ENCODE data around the gene RPS24.

The RPS24 gene

DNA sequence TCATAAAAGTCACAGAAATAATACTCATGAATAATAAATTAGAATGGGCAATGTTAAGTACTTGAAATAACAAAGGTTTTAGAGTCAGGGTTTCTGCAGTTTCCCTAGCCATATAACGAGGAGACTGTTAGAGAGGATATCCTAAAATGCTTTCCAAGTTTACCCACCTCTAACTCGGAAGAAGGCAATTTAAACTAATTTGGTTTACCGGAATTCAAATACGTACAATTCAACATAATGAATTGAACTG, 351 bp upstream of the RPS24 start:
- no peaks in the 10 kb centered on the region for H3K27me3 ChIP-seq (ENCODE audit: control insufficient read depth, insufficient read depth, low read length)
- H3K4me3 ChIP-seq (ENCODE audit: low read length) = peak overlapping the region; percentile 62
- peaks cover 16% of the 10 kb centered on the region for H3K4me1 ChIP-seq (ENCODE audit: control insufficient read depth, insufficient read depth, low read length)
- H3K9ac ChIP-seq (ENCODE audit: low read length) = no peak overlapping the region
- H3K36me3 ChIP-seq (ENCODE audit: control insufficient read depth, insufficient read depth, low read length) = peaks cover 20% of the 10 kb centered on the region
- peak overlapping the region; percentile 76 for H3K27ac ChIP-seq (ENCODE audit: low read depth, low read length)

DNA sequence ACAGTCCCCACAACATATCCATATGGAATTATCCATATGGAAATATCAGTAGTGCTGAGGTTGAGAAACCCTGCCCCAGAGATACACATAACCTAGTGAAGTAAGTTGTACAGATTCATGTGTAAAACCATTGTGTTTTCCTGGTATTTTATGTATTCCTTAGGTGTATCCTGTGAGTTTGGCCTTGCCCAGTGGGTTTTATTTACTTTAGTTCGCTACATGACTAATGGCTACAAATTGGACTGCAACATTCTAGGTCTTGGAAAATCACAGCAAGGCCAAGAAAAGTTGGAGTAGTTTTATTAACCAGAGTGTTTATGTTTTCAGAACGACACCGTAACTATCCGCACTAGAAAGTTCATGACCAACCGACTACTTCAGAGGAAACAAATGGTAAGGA, 1.4 kb downstream of the RPS24 start:
- Histone ChIP-seq H3K9ac (ENCODE audit: low read length) (no peak overlapping the region), H3K36me3 (ENCODE audit: control insufficient read depth, insufficient read depth, low read length) (peaks cover 33% of the 10 kb centered on the region), H3K27ac (ENCODE audit: low read depth, low read length) (peak overlapping the region; percentile 38), H3K4me1 (ENCODE audit: control insufficient read depth, insufficient read depth, low read length) (peaks cover 10% of the 10 kb centered on the region), H3K4me3 (ENCODE audit: low read length) (peak overlapping the region; percentile 100), H3K27me3 (ENCODE audit: control insufficient read depth, insufficient read depth, low read length) (no peaks in the 10 kb centered on the region)

DNA sequence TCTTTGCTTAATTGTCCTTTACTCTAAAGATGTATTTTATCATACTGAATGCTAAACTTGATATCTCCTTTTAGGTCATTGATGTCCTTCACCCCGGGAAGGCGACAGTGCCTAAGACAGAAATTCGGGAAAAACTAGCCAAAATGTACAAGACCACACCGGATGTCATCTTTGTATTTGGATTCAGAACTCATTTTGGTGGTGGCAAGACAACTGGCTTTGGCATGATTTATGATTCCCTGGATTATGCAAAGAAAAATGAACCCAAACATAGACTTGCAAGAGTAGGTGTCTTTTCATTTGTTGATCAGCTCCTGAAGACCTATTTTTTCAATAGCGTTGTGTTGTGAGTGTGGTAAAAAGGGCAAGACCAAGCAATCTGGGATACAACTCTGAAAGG, 1.8 kb downstream of the RPS24 start:
- H3K4me3 ChIP-seq (ENCODE audit: low read length) = no peak overlapping the region
- peak overlapping the region; percentile 38 for H3K27ac ChIP-seq (ENCODE audit: low read depth, low read length)
- peaks cover 33% of the 10 kb centered on the region for H3K36me3 ChIP-seq (ENCODE audit: control insufficient read depth, insufficient read depth, low read length)
- peaks cover 9% of the 10 kb centered on the region for H3K4me1 ChIP-seq (ENCODE audit: control insufficient read depth, insufficient read depth, low read length)
- H3K9ac ChIP-seq (ENCODE audit: low read length) = no peak overlapping the region
- H3K27me3 ChIP-seq (ENCODE audit: control insufficient read depth, insufficient read depth, low read length) = no peaks in the 10 kb centered on the region

DNA sequence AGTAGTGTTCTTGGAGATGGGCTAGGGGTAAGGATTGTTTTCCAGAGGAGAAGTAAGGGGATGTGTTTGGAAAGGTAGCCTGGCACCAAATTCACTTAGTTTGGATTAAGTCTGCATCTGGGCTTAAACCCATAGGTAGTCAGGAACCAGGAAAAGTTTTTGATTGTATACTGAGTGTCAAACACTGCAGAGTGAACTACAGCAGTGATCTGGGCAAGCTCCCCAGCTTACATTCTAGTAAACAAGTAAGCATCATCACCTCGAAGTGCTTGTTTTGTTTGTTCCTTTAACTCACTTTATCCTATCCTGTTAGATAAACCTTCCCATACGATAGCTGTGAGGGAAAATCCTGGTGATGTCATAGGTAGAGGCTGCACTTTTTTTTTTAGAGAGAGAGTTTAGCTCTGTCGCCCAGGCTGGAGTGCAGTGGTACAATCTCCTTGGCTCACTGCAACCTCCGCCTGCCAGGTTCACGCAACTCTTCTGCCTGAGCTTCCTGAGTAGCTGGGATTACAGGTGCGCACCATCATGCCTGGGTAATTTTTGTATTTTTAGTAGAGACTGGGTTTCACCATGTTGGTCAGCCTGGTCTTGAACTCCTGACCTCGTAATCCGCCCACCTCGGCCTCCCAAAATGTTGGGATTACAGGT, 2.4 kb downstream of the RPS24 start:
- Histone ChIP-seq H3K4me1 (ENCODE audit: control insufficient read depth, insufficient read depth, low read length) (peaks cover 9% of the 10 kb centered on the region), H3K27ac (ENCODE audit: low read depth, low read length) (no peak overlapping the region), H3K4me3 (ENCODE audit: low read length) (no peak overlapping the region), H3K27me3 (ENCODE audit: control insufficient read depth, insufficient read depth, low read length) (no peaks in the 10 kb centered on the region), H3K9ac (ENCODE audit: low read length) (no peak overlapping the region), H3K36me3 (ENCODE audit: control insufficient read depth, insufficient read depth, low read length) (peaks cover 38% of the 10 kb centered on the region)

DNA sequence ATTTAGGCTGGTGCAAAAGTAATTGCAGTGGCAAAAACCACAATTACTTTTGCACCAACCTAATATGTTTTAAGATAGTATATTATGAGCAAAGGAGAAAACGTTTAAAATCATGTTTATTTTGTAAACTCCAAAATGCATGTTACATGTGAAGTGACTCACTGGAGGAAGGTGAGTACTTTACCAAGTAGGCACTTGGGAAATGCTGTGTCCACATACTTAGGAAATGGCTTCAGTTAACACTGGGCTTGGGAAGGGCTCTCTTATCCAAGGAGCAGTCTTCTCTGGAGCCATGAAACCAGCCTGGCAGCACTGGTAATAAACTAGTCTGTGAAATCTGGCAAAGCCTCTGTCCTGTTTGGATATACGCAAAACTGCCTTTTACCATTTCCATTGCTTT, 4.4 kb downstream of the RPS24 start:
- H3K36me3 ChIP-seq (ENCODE audit: control insufficient read depth, insufficient read depth, low read length) = peaks cover 52% of the 10 kb centered on the region
- H3K4me3 ChIP-seq (ENCODE audit: low read length) = no peak overlapping the region
- no peaks in the 10 kb centered on the region for H3K27me3 ChIP-seq (ENCODE audit: control insufficient read depth, insufficient read depth, low read length)
- no peak overlapping the region for H3K9ac ChIP-seq (ENCODE audit: low read length)
- no peak overlapping the region for H3K27ac ChIP-seq (ENCODE audit: low read depth, low read length)
- H3K4me1 ChIP-seq (ENCODE audit: control insufficient read depth, insufficient read depth, low read length) = peaks cover 9% of the 10 kb centered on the region

DNA sequence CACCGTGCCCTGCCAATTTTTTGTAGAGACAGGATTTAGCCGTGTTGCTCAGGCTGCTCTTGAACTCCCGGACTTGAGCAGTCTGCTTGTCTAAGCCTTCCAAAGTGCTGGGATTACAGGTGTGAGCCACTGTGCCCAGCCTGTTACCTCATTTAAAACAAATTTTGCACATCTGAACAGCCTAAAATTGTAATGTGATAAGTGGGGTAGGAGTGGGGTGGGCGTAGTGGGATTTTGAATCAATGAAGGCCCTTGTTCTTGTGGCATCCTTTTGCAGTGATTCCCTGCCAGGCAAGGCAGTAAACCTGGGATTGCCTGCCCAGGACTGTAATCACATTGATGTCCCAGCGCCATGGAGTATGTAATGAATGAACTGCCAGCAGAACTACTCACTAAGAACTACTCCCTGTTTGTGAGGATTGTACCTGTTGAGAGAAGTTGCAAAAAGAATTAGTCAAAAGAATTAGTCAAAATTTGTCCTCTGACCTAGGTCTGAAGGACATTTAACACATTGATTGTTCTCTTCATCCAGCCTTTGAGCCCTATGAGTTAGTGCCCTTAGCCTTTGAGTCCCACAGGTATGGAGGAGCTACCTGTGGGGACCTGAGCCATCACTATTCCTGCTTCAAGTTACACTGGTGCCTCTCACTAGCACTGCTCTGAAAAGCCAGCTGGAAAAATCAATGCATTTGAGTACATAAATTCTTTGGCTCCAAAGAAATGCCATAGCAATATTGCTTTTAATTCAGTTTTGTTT, 5.3 kb downstream of the RPS24 start:
- Histone ChIP-seq H3K9ac (ENCODE audit: low read length) (no peak overlapping the region), H3K36me3 (ENCODE audit: control insufficient read depth, insufficient read depth, low read length) (peaks cover 52% of the 10 kb centered on the region), H3K4me3 (ENCODE audit: low read length) (no peak overlapping the region), H3K27ac (ENCODE audit: low read depth, low read length) (no peak overlapping the region), H3K27me3 (ENCODE audit: control insufficient read depth, insufficient read depth, low read length) (no peaks in the 10 kb centered on the region), H3K4me1 (ENCODE audit: control insufficient read depth, insufficient read depth, low read length) (peaks cover 11% of the 10 kb centered on the region)

DNA sequence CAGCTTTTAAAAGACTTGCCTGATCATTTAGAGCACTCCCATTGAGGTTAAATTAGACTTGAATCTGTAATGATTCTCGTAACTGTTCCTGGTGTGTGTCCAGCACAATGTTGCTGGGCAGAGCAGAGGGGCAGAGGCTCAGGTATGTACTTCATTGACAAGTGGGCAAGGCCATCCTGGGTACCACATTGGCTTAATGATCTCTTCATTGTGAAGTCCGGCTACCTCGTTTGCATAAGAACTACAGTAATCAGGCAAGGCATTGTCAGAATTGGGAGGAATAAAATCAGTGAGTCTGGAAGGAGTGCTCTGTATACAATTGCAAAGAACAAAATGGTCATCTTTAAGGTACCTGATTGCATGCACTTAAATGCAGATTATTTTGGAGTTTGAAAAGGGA, 6.1 kb downstream of the RPS24 start:
- H3K36me3 ChIP-seq (ENCODE audit: control insufficient read depth, insufficient read depth, low read length) = peaks cover 52% of the 10 kb centered on the region
- no peaks in the 10 kb centered on the region for H3K27me3 ChIP-seq (ENCODE audit: control insufficient read depth, insufficient read depth, low read length)
- no peak overlapping the region for H3K27ac ChIP-seq (ENCODE audit: low read depth, low read length)
- peaks cover 7% of the 10 kb centered on the region for H3K4me1 ChIP-seq (ENCODE audit: control insufficient read depth, insufficient read depth, low read length)
- H3K4me3 ChIP-seq (ENCODE audit: low read length) = no peak overlapping the region
- H3K9ac ChIP-seq (ENCODE audit: low read length) = no peak overlapping the region

DNA sequence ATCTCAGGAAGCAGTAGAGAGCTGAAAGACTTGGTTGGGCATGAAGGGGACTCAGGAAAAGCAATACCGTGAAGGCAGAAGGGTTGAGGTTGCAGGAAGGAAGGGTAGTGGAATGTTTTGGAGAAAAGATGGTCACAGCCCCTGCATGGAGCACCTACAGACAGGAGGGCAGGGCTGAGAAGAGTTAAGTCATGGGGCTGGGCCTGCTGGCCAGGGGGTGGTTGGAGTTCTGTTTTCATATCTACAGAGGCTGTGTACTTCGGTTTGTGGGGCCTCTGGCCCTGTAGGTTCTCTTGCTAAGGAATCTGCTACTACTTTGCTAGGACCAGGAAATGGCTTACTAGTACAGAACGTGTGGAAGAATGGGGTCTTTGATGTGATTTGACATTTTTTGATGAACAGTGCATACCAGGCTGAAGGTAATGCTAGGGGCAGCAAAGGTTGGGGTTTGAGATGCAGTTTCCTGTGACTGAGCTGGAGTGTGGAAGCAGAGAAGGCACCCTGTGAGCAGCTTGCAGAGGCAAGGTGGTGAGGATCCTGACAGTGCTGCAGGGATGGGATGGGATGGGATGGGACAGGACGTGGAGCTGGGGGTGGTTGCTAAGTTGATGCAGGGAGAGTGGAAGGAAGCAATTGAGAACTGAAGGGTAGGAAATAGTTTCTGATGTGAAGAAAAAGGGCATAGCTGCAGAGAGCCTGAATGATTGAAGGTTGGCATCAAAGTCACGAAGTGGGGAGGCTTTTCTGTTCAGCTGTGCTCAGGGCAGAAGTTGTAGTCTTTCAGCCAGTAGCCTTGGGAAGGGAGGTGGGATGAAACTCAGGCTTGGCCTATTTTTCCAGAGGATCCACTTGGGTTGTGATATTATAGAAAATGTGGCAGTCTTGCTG, 7.8 kb downstream of the RPS24 start:
- peaks cover 44% of the 10 kb centered on the region for H3K36me3 ChIP-seq (ENCODE audit: control insufficient read depth, insufficient read depth, low read length)
- H3K27ac ChIP-seq (ENCODE audit: low read depth, low read length) = no peak overlapping the region
- H3K4me1 ChIP-seq (ENCODE audit: control insufficient read depth, insufficient read depth, low read length) = peaks cover 2% of the 10 kb centered on the region

DNA sequence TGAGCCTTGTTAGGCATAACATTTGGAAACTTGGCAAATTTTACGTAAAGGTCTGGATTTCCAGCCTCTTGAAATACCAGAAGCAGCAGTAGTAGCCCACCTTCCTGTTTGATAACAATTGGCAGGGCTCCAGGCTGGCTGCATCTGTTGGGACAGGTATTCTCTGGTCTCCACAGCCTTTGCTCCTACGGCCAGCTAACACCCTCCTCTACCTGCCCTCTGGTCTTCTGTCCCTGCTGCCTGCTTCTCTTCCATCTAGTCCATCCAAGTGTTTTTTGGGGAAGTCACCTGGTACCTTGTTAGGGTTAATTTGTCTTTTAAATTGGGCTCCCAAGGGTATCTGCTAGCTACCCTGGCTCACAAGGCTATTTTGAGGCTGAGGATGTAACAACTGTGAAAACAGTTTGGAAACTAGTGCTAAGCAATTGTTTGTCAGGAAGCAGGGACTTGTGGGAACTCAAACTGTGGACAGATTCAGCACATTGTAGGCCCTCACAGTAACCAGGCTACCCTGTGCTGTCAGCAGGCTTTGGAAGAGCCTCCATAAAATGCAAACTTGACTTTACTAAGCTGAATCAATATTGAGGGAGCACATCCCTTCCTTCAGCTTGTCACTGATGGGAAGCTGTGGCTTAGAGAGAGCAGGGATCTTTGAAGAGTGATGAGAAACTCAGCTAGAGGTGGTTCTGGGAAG, 8.5 kb downstream of the RPS24 start:
- Histone ChIP-seq H3K36me3 (ENCODE audit: control insufficient read depth, insufficient read depth, low read length) (peaks cover 37% of the 10 kb centered on the region), H3K9ac (ENCODE audit: low read length) (no peak overlapping the region), H3K27ac (ENCODE audit: low read depth, low read length) (no peak overlapping the region), H3K4me1 (ENCODE audit: control insufficient read depth, insufficient read depth, low read length) (peaks cover 2% of the 10 kb centered on the region), H3K4me3 (ENCODE audit: low read length) (no peak overlapping the region), H3K27me3 (ENCODE audit: control insufficient read depth, insufficient read depth, low read length) (no peaks in the 10 kb centered on the region)

More for the DNA sequence above, 7.8 kb downstream of the RPS24 start:
- no peak overlapping the region for H3K4me3 ChIP-seq (ENCODE audit: low read length)
- no peak overlapping the region for H3K9ac ChIP-seq (ENCODE audit: low read length)
- H3K27me3 ChIP-seq (ENCODE audit: control insufficient read depth, insufficient read depth, low read length) = no peaks in the 10 kb centered on the region

DNA sequence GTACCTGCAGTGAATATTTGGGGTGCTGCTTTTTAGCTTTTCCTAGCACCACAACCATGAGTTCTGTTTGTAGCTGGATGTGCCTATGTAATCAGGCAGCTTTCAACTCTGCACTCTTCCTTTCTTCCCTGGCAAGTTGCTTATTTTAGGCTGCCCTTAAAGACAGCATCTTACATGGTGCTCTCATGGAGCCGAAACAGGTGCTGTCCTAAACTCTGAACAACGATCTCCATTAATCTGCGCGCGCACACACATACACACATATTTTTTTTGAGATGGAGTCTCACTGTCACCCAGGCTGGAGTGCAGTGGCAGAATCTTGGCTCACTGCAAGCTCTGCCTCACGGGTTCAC, 9.1 kb downstream of the RPS24 start:
- peaks cover 34% of the 10 kb centered on the region for H3K36me3 ChIP-seq (ENCODE audit: control insufficient read depth, insufficient read depth, low read length)
- H3K4me3 ChIP-seq (ENCODE audit: low read length) = no peak overlapping the region
- H3K9ac ChIP-seq (ENCODE audit: low read length) = no peak overlapping the region
- H3K27me3 ChIP-seq (ENCODE audit: control insufficient read depth, insufficient read depth, low read length) = no peaks in the 10 kb centered on the region
- peaks cover 4% of the 10 kb centered on the region for H3K4me1 ChIP-seq (ENCODE audit: control insufficient read depth, insufficient read depth, low read length)
- no peak overlapping the region for H3K27ac ChIP-seq (ENCODE audit: low read depth, low read length)

DNA sequence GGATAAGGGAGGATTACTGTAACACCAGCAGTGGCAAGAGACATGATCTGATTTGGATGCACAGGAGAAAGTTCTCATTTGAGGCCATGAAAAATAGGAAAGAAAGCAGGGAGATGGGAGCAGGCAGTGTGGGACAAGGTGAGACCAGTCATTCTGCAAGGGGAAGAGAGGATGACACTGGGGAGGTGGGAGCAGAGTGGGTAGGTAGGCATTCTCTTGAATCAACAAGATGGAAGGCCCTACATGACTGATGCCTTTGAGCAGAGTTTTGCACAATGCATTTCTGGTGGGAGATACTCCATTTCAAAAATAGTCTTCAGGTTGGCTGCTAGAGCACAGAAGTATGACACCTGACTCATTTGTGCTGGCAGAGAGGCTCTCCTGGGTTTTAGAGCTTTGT, 10.5 kb downstream of the RPS24 start:
- H3K4me3 ChIP-seq (ENCODE audit: low read length) = no peak overlapping the region

DNA sequence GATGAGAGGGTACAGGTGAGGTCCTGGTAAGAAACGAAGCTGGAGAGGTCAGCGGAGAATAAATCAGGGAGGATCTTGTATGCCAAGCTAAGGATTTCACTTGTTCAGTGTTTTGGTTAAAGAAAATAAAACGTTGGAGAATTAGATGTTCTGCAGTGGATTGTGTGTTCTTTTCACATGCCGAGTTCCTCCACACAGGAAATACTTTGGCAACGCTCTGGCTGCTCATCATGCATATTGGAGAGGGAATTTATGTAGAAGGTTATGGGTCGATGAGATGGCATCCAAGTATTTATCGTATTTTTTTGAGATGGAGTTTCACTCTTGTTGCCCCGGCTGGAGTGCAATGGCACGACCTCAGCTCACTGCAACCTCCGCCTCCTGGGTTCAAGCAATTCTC, 11.0 kb downstream of the RPS24 start:
- Histone ChIP-seq H3K36me3 (ENCODE audit: control insufficient read depth, insufficient read depth, low read length) (peaks cover 22% of the 10 kb centered on the region), H3K9ac (ENCODE audit: low read length) (no peak overlapping the region), H3K27me3 (ENCODE audit: control insufficient read depth, insufficient read depth, low read length) (no peaks in the 10 kb centered on the region), H3K4me3 (ENCODE audit: low read length) (no peak overlapping the region), H3K27ac (ENCODE audit: low read depth, low read length) (no peak overlapping the region), H3K4me1 (ENCODE audit: control insufficient read depth, insufficient read depth, low read length) (peaks cover 7% of the 10 kb centered on the region)

More for the DNA sequence above, 10.5 kb downstream of the RPS24 start:
- Histone ChIP-seq H3K4me1 (ENCODE audit: control insufficient read depth, insufficient read depth, low read length) (peaks cover 7% of the 10 kb centered on the region), H3K27me3 (ENCODE audit: control insufficient read depth, insufficient read depth, low read length) (no peaks in the 10 kb centered on the region), H3K36me3 (ENCODE audit: control insufficient read depth, insufficient read depth, low read length) (peaks cover 25% of the 10 kb centered on the region), H3K27ac (ENCODE audit: low read depth, low read length) (no peak overlapping the region), H3K9ac (ENCODE audit: low read length) (no peak overlapping the region)
